ENCODE data around the gene RAB5IF.
"Not testable (repeated sequence)": the region's sequence is repeated elsewhere in the genome, so short reads cannot be mapped to it uniquely, and the experiment has no call there.

The RAB5IF gene

GRCh38 chr20:36585410-36586125 lies 20.0 kb upstream of the RAB5IF start:
- no peak for DNase-seq (ENCODE audit: low read depth in 2 of 2)

- no peak for DNase-seq (ENCODE audit: low read depth in 2 of 2)
Observed at GRCh38 chr20:36587388-36588070, 18.1 kb upstream of the RAB5IF start.

GRCh38 chr20:36591281-36591680 lies 14.3 kb upstream of the RAB5IF start:
- no peak for DNase-seq (ENCODE audit: low read depth in 2 of 2)

- peak; percentile 60 to 62 for DNase-seq (ENCODE audit: low read depth in 2 of 2)
Observed at GRCh38 chr20:36591854-36592641, 13.5 kb upstream of the RAB5IF start.

GRCh38 chr20:36593347-36593929 lies 12.1 kb upstream of the RAB5IF start:
- DNase-seq (ENCODE audit: low read depth in 2 of 2) = no peak

- DNase-seq (ENCODE audit: low read depth in 2 of 2) = no peak
Observed at GRCh38 chr20:36599912-36600345, 5.7 kb upstream of the RAB5IF start.

- DNase-seq (ENCODE audit: low read depth in 2 of 2) = no peak
Observed at GRCh38 chr20:36601540-36601939, 4.0 kb upstream of the RAB5IF start.

- peak; percentile 20 to 36 for DNase-seq (ENCODE audit: low read depth in 2 of 2)
Observed at GRCh38 chr20:36604952-36605398, 604 bp upstream of the RAB5IF start.

GRCh38 chr20:36606158-36607066 lies 833 bp downstream of the RAB5IF start:
- no peak for DNase-seq (ENCODE audit: low read depth in 2 of 2)

- DNase-seq (ENCODE audit: low read depth in 2 of 2) = no peak
Observed at GRCh38 chr20:36607586-36608387, 2.2 kb downstream of the RAB5IF start.

GRCh38 chr20:36608388-36608728 lies 2.8 kb downstream of the RAB5IF start:
- not testable (repeated sequence) for DNase-seq (ENCODE audit: low read depth in 2 of 2)

GRCh38 chr20:36611625-36612024 lies 6.0 kb downstream of the RAB5IF start:
- no peak for DNase-seq (ENCODE audit: low read depth in 2 of 2)

GRCh38 chr20:36613974-36614373 lies 8.4 kb downstream of the RAB5IF start:
- no peak for DNase-seq (ENCODE audit: low read depth in 2 of 2)

GRCh38 chr20:36614781-36615557 lies 9.4 kb downstream of the RAB5IF start:
- no peak for DNase-seq (ENCODE audit: low read depth in 2 of 2)

GRCh38 chr20:36620917-36621316 lies 15.3 kb downstream of the RAB5IF start:
- no peak for DNase-seq (ENCODE audit: low read depth in 2 of 2)

- no peak for DNase-seq (ENCODE audit: low read depth in 2 of 2)
Observed at GRCh38 chr20:36623444-36623843, 17.9 kb downstream of the RAB5IF start.

GRCh38 chr20:36624068-36624943 lies 18.7 kb downstream of the RAB5IF start:
- no peak for DNase-seq (ENCODE audit: low read depth in 2 of 2)

GRCh38 chr20:36624944-36625324 lies 19.4 kb downstream of the RAB5IF start:
- no peak for DNase-seq (ENCODE audit: low read depth in 2 of 2)

GRCh38 chr20:36628076-36628475 lies 22.5 kb downstream of the RAB5IF start:
- DNase-seq (ENCODE audit: low read depth in 2 of 2) = peak in 1 of 2 donors; percentile 33
